ENCODE measurements around the gene TIMM10B.

TIMM10B gene

GRCh38 chr11:6472934-6473333, 8.4 kb upstream of the TIMM10B start:
- FAIRE-seq = no peak

DNA sequence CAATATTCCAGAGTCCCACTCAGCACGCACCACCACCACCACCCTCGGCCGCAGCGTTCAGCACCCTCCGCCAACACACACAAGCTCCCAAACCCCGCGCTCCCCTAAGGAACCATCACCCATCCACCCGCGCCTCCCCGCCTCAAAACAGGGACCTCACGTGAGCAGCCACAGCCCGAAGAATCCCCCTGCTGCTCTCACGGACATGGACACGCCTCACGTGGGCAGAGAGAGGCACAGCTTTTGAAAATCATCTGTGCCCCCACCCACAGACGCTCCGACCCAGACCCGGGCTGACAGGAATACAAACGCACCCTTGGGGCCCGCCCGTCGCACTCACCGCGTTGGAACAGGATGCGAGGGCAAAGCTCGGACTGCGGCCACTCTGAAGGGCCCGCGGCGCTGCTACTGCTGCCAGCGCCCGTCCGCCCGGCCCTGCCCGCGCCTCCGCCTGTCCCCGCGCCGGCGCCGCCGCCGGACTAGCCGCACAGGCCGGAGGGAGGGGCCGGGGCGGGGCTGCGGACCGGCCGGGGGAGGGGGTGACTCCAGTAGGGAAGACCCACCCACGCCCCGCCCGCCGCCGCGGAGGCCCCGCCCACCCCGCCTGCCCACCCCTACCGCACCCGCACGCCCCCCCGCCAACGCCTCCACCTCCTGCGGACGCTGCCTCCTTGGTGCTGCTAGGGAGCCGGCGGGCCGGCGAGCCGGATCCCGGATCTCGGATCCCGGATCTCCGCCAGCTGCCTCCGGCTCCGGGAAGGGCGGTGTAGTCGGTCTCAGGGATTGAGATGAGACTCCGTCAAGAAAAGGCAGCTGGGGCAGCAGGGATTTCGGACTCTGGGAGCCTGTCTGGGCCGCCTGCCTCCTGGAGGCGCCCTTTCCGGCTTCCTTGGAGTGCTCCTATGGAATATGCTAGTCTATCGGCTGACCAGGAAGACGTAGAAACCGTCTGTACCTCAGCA, 7.6 kb upstream of the TIMM10B start, which contains the start of gene TRIM3:
Gene TRIM3 (minus strand): TSS at position 491 of the 962 bp plus-strand sequence. CDS start 8,246 bp downstream, outside the sequence.
- FAIRE-seq = no peak

- no peak for FAIRE-seq
Observed at GRCh38 chr11:6474413-6474792, 6.9 kb upstream of the TIMM10B start.

DNA sequence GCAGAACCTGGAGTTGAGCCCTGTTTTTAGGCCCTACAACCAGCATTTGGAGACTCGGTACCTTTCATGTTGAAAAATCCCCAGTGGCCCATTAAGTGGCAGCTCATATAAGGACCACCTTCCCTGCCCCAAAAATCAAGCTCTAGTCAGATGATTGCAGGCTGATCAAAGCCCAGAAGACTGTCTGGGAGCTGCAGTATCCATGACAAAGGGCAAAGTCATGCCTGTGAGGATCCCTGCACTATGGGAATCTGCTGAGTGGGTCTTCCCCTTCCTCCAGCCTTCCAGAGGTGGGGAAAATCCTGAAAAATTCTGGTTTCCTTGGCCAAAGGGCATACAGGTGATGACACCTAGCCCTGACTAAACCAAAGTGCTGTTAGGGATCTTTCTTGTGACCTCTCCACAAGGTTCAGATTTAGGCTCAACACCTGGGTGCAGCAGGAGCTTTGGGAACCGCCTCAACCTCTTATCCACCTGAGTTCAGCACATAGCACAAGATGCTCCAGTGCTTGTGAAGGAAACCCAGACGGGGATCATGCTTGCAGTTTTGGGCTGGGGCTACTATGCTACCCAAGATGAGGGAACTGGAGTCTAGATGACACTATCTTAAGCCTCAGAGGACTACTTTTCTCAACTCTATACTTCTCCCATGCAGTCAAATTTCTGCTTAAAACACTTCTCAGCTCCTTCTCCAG, 6.3 kb upstream of the TIMM10B start:
- FAIRE-seq = no peak

DNA sequence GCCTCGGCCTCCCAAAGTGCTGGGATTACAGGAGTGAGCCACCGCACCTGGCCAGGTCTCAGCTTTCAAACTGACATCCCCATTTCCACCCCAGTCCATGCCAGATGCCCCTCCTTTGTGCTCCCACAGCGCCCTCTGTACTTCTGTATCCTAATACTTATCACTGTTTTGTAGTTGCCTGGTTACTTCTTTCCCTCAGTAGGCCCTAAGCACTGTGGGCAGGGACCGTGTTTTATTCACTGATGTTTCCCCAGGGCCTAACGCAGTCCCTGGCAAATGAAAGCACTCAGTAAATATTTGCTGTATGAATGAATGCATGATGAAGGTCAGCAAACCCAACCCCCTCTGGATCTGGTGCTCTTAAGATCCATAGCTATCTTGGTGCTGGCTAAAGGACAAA, 5.4 kb upstream of the TIMM10B start:
- FAIRE-seq = no peak

DNA sequence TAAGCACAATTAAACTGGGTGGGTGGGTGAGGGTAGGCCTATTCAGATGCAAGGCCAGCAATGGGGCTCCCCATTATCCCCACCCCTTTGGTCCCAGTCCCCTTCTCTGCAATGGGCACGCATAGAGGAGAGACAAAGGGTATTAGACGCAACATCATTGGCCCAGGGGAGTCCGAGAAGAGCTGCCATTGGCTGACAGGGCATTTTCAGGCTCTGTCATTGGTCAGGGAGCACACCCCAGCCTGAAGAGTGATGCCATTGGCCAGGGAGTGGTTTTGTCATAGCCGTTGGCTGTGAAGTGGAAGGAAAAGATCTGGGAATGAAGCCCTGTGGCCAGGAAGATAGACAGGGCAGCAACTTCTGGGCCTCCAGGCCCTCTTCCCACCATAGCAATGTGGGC, 4.7 kb upstream of the TIMM10B start:
- FAIRE-seq = no peak

GRCh38 chr11:6480299-6480914, 894 bp upstream of the TIMM10B start:
- FAIRE-seq = no peak

DNA sequence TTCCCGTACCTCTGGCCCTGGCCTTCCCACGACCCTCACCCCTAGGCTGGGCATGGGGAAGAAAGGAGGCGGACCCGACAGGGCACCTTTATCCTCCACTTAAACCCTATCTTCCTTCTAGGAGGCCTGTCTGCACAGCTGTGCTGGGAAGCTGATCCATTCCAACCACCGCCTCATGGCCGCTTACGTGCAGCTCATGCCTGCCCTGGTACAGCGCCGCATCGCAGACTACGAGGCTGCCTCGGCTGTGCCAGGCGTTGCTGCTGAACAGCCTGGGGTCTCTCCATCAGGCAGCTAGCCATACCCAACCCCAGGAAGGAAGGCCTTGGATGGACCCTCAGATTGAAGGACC, 599 bp downstream of the TIMM10B start:
- no peak for FAIRE-seq

GRCh38 chr11:6482441-6482840, 1.1 kb downstream of the TIMM10B start:
- no peak for FAIRE-seq

GRCh38 chr11:6483015-6483414, 1.7 kb downstream of the TIMM10B start:
- no peak for FAIRE-seq

- FAIRE-seq = no peak
Observed at GRCh38 chr11:6485661-6486060, 4.4 kb downstream of the TIMM10B start.

GRCh38 chr11:6486256-6486655, 5.0 kb downstream of the TIMM10B start:
- FAIRE-seq = no peak

- no peak for FAIRE-seq
Observed at GRCh38 chr11:6486938-6487337, 5.6 kb downstream of the TIMM10B start.

DNA sequence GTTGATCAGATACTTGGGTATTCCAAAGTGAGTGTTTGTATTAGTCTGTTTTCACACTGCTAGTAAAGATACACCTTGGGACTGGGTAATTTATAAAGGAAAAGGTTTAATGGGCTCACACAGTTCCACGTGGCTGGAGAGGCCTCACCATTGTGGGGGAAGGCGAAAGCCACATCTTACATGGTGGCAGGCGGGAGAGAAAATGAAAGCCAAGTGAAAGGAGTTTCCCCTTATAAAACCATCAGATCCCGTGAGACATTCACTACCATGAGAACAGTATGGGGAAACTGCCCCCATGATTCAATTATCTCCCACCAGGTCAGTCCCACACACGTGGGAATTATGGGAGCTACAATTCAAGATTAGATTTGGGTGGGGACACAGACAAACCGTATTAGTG, 7.0 kb downstream of the TIMM10B start:
- no peak for FAIRE-seq

DNA sequence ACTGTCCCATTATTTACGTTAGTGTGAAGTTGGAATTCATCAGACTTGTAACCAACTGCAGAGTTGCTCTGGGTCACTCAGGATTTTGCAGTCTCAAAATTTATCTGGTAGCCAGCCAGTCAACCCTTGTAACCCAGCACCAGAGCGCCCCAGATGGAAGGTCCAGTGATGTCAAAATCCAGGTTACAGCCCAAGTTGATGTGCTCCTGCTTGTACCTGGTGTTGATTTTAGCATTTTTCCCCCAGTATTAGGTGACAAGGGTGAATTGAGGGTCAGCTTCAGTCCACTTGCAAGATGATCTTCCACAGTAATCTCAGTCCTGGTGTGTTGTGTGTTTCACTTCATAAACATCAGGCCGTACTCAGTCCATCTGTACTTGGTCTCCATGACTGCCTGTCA, 7.5 kb downstream of the TIMM10B start:
- no peak for FAIRE-seq

DNA sequence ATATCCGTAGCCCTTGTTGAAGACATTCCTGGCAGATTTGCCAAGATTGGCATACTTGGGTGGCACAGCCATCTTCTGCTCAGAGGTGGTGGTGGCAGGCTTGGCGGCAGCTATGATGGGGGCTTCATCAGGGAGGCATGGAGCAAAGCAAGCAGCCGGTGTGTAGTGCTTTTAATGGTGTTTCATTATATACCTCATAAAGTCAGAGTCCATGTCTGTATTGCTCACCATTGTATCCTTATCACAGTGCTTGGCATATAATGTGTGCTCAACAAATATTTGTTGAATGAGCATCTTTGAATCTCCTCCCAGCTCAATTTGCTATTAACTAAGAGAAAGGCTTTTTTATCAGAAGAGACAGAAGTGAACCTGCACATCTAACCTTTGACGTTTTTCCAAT, 8.0 kb downstream of the TIMM10B start:
- FAIRE-seq = no peak

DNA sequence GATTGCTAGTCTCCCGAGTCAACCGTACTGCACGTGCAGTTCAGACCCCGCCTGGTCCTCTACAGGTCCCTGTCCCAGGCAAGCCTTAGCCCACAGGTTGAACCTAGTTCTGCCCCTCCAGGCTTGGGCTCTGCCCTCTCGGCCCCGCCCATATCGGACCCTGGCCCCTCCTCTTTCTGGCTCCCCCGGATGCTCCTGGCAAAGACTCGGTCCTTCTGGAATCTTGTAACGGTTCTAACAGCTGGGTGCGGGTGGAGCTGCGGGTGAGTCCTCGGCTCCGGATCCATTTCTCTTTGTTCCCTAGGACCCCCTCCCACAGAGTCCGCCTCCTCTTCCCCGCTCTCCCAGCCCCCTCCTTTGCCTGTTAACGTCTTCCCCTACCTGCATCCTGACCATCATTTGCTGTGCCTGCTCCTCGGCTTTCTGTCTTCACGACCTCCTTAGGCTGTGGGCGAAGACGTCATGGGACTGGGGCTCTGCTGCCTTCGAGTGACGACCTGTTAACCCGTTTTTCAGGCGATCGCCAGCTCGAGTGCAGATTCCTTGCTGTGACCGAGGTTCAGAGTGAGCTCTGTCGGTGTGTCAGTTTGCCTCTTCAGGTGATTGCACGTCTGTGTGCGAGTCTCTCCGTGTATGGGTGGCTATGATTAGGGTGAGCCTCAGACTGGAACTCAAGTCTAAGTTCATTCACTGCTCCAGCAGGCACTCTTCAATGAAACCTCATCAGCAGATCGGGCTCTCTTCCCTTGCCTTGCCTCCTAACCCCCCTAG, 16.0 kb downstream of the TIMM10B start, which contains the start of gene DNHD1:
Gene DNHD1 (plus strand): TSS at position 212 of the 771 bp plus-strand sequence. CDS start 936 bp downstream, outside the sequence.
- FAIRE-seq = no peak

GRCh38 chr11:6498121-6498520, 16.8 kb downstream of the TIMM10B start:
- FAIRE-seq = no peak

- no peak for FAIRE-seq
Observed at GRCh38 chr11:6498544-6498943, 17.2 kb downstream of the TIMM10B start.

GRCh38 chr11:6502382-6502781, 21.1 kb downstream of the TIMM10B start:
- FAIRE-seq = no peak

- no peak for FAIRE-seq
Observed at GRCh38 chr11:6504166-6504565, 22.9 kb downstream of the TIMM10B start.

GRCh38 chr11:6505577-6506240, 24.4 kb downstream of the TIMM10B start:
- no peak for FAIRE-seq

Data from colon (tissue), 2 donors.